T-cell (primary cell): ENCODE measurements around the gene AEN. TPM values are rescaled to one million over a fixed set of nuclear protein-coding genes. Genes with fewer than 3 reads are reported as not detected.

Source experiments
- ATAC-seq, 4 experiments: fragments of 200-7000 bp in 3 of 4; fragments of 150-1000 bp in 1 of 4; cut with Tn5 transposase; replicated peaks in 1 of 4; 1 replicate in 3 of 4; 2 replicates in 1 of 4; pipeline ENCODE4 v1.10.0; 2021; ENCODE audit warnings: moderate library complexity in 3 of 4, mild to moderate bottlenecking in 2 of 4, moderate number of reproducible peaks in 1 of 4
- CTCF ChIA-PET, 2 donors: fragments of 300-600 bp; sonication (Branson Sonifier 250); formaldehyde crosslinking; loops; one replicate each; lab custom pipeline; 2022; ENCODE audit warnings: antibody characterized with exemption in 2 of 2; lab: Charles Lee
- POLR2A ChIA-PET, 2 donors: fragments of 300-600 bp; sonication (Branson Sonifier 250); formaldehyde crosslinking; loops; one replicate each; lab custom pipeline; 2022; ENCODE audit warnings: antibody characterized with exemption in 2 of 2; lab: Charles Lee
- DNase-seq, 35 experiments: peaks; one replicate each; pipeline versions ENCODE4 v3.0.0 to v3.0.0-alpha.2; 2013 to 2023
- H3K27ac ChIP-seq: one replicate; pipeline ENCODE4 v1.5.1; 2013; ENCODE audit warnings: low read length
- H3K27me3 ChIP-seq, 2 experiments: replicated peaks in 1 of 2; 1 replicate in 1 of 2; 2 replicates in 1 of 2; pipeline versions ENCODE4 v1.6.1 to v1.7.0; 2013; ENCODE audit warnings: low read length in 1 of 2, mixed read lengths in 1 of 2; ENCODE audit not compliant: control insufficient read depth in 2 of 2, insufficient read depth in 2 of 2; ENCODE audit errors: extremely low read depth in 1 of 2
- H3K36me3 ChIP-seq, 2 donors: 1 replicate in 1 of 2; 2 replicates in 1 of 2; pipeline versions ENCODE4 v1.6.1 to v1.7.0; 2013; ENCODE audit warnings: low read length in 1 of 2; ENCODE audit not compliant: control insufficient read depth in 2 of 2, insufficient read depth in 1 of 2; ENCODE audit errors: extremely low read depth in 1 of 2
- H3K4me1 ChIP-seq, 2 experiments: 1 replicate in 1 of 2; 2 replicates in 1 of 2; pipeline versions ENCODE4 v1.6.1 to v1.7.0; 2013; ENCODE audit warnings: low read length in 2 of 2, mixed read lengths in 1 of 2; ENCODE audit not compliant: insufficient read depth in 2 of 2, control insufficient read depth in 1 of 2; ENCODE audit errors: extremely low read depth in 1 of 2
- H3K4me3 ChIP-seq, 2 donors: 1 replicate in 1 of 2; 2 replicates in 1 of 2; pipeline versions ENCODE4 v1.5.1 to v1.7.0; 2013; ENCODE audit warnings: mild to moderate bottlenecking in 2 of 2, low read length in 1 of 2, moderate library complexity in 1 of 2; ENCODE audit not compliant: control insufficient read depth in 1 of 2; ENCODE audit errors: extremely low read depth in 1 of 2
- H3K9me3 ChIP-seq: 2 replicates; pipeline ENCODE4 v1.7.0; 2013
- H3K27ac Mint-ChIP-seq, 2 donors: one replicate each; pipeline ENCODE4 v1.8.0; 2020 to 2021; ENCODE audit warnings: mild to moderate bottlenecking in 2 of 2, mixed read lengths in 2 of 2
- H3K27me3 Mint-ChIP-seq, 2 donors: one replicate each; pipeline ENCODE4 v1.8.0; 2021 to 2022; ENCODE audit warnings: mixed read lengths in 2 of 2
- H3K36me3 Mint-ChIP-seq: one replicate; pipeline ENCODE4 v1.8.0; 2021; ENCODE audit warnings: mixed read lengths
- H3K4me1 Mint-ChIP-seq, 3 donors: one replicate each; pipeline ENCODE4 v1.8.0; 2020 to 2022; ENCODE audit warnings: mixed read lengths in 3 of 3, mild to moderate bottlenecking in 1 of 3
- H3K4me3 Mint-ChIP-seq, 3 donors: one replicate each; pipeline ENCODE4 v1.8.0; 2020 to 2022; ENCODE audit warnings: mild to moderate bottlenecking in 3 of 3, mixed read lengths in 3 of 3, moderate library complexity in 3 of 3
- H3K9me3 Mint-ChIP-seq, 3 donors: one replicate each; pipeline ENCODE4 v1.8.0; 2020 to 2022; ENCODE audit warnings: mixed read lengths in 3 of 3
- WGBS: methylation state at CpG from one replicate; pipeline ENCODE4 v1.1.5; 2013; ENCODE audit warnings: missing lambda C conversion rate; ENCODE audit not compliant: insufficient coverage; 5-methylcytosine and 5-hydroxymethylcytosine counted together
- total RNA-seq, 35 experiments: library from RNA in 6 of 35; stranded (reverse) in 6 of 35; fragments of 120-200 nt in 1 of 35; gene quantifications; one replicate each; pipeline versions ENCODE4 v1.2.1 to v1.2.4 and lab custom pipeline; 2013 to 2026

AEN gene
- total RNA-seq, 5 donors from 2014 or later (not counting 1 experiment from before 2014, with no cell fraction given), result 31.1 to 69.2 (median 51.5) TPM

- H3K27ac Mint-ChIP-seq, result peak overlapping the region; percentile 86 to 99
- WGBS, result 95% methylated on average over 5 of the region's 9 CpGs
- ChIA-PET CTCF (interaction anchor here in 1 of 2 donors (1.3 kb wide), 1 partner anchor 12 kb away, joined by 3 read pairs; no protein-coding TSS in a partner anchor), POLR2A (no interaction called here)
- Histone ChIP-seq H3K27ac (peak overlapping the region; percentile 91), H3K4me1 (peaks cover 77 to 98% of the 10 kb centered on the region in 2 experiments), H3K4me3 (no peak overlapping the region), H3K27me3 (no peaks in the 10 kb centered on the region), H3K36me3 (peaks cover 6 to 40% of the 10 kb centered on the region in 2 donors), H3K9me3 (no peaks in the 10 kb centered on the region)
- no peaks in the 10 kb centered on the region for H3K27me3 Mint-ChIP-seq
- peaks cover 81 to 92% (median 90%) of the 10 kb centered on the region in 3 donors for H3K4me1 Mint-ChIP-seq
- no peaks in the 10 kb centered on the region for H3K9me3 Mint-ChIP-seq
- peak overlapping the region in 1 of 3 donors; percentile 55 for H3K4me3 Mint-ChIP-seq
- ATAC-seq, result no peak
- H3K36me3 Mint-ChIP-seq, result peaks cover 43% of the 10 kb centered on the region
- peak in 3 of 35 experiments; percentile 2 to 12 (median 11) for DNase-seq
Measured at GRCh38 chr15:88651971-88652370, 30.8 kb downstream of the AEN start.

GRCh38 chr15:88652456-88653199, 31.5 kb downstream of the AEN start:
- CTCF ChIA-PET, result interaction anchor here (1.0 to 1.3 kb wide), 3 partner anchors 11 to 28 kb away, joined by 3 read pairs; partner anchors contain the start of gene ISG20 (in 1 of the 2)
- no peaks in the 10 kb centered on the region for H3K27me3 ChIP-seq
- DNase-seq (peak in 4 of 35 experiments; percentile 2 to 11 (median 8)), ATAC-seq (no peak)
- peak overlapping the region in 1 of 3 donors; percentile 59 for H3K4me3 Mint-ChIP-seq
- H3K4me1 ChIP-seq, result peaks cover 77 to 98% of the 10 kb centered on the region in 2 experiments
- H3K27me3 Mint-ChIP-seq, result no peaks in the 10 kb centered on the region
- peaks cover 2 to 35% of the 10 kb centered on the region in 2 donors for H3K36me3 ChIP-seq
- POLR2A ChIA-PET, result interaction anchor here in 1 of 2 donors (1.2 kb wide), 1 partner anchor 14 kb away, joined by 3 read pairs; the partner anchor contains the start of gene ISG20
- 79% methylated on average over 2 of the region's 8 CpGs for WGBS
- peaks cover 39% of the 10 kb centered on the region for H3K36me3 Mint-ChIP-seq
- H3K4me3 ChIP-seq, result no peak overlapping the region
- peak overlapping the region; percentile 56 for H3K27ac ChIP-seq
- no peaks in the 10 kb centered on the region for H3K9me3 ChIP-seq
- no peaks in the 10 kb centered on the region for H3K9me3 Mint-ChIP-seq
- H3K4me1 Mint-ChIP-seq, result peaks cover 81 to 92% (median 90%) of the 10 kb centered on the region in 3 donors
- peak overlapping the region; percentile 90 to 93 for H3K27ac Mint-ChIP-seq

GRCh38 chr15:88653200-88654064, 32.3 kb downstream of the AEN start:
- H3K36me3 ChIP-seq, result peaks cover 2 to 30% of the 10 kb centered on the region in 2 donors
- H3K9me3 ChIP-seq, result no peaks in the 10 kb centered on the region
- ChIA-PET POLR2A (interaction anchor here in 1 of 2 donors (1.2 kb wide), 1 partner anchor 15 kb away, joined by 3 read pairs; the partner anchor contains the start of gene ISG20), CTCF (interaction anchor here (1.0 to 1.1 kb wide), 2 partner anchors 15 to 29 kb away, joined by 3 read pairs; partner anchors contain the start of gene ISG20 (in 1 of the 2))
- ATAC-seq (no peak), DNase-seq (peak in 1 of 35 experiments; percentile 1)
- peak overlapping the region in 1 of 3 donors; percentile 59 for H3K4me3 Mint-ChIP-seq
- no peaks in the 10 kb centered on the region for H3K9me3 Mint-ChIP-seq
- no peak overlapping the region for H3K4me3 ChIP-seq
- peak overlapping the region; percentile 56 for H3K27ac ChIP-seq
- H3K4me1 ChIP-seq, result peaks cover 73 to 98% of the 10 kb centered on the region in 2 experiments
- H3K27me3 ChIP-seq, result no peaks in the 10 kb centered on the region
- H3K36me3 Mint-ChIP-seq, result peaks cover 33% of the 10 kb centered on the region
- peak overlapping the region; percentile 90 to 93 for H3K27ac Mint-ChIP-seq
- H3K4me1 Mint-ChIP-seq, result peaks cover 81 to 91% (median 90%) of the 10 kb centered on the region in 3 donors
- 95% methylated on average over 9 of the region's 13 CpGs for WGBS
- H3K27me3 Mint-ChIP-seq, result no peaks in the 10 kb centered on the region

- Histone ChIP-seq H3K4me1 (peaks cover 65 to 98% of the 10 kb centered on the region in 2 experiments), H3K27ac (peak overlapping the region; percentile 25), H3K36me3 (peaks cover 2 to 23% of the 10 kb centered on the region in 2 donors), H3K9me3 (no peaks in the 10 kb centered on the region), H3K27me3 (no peaks in the 10 kb centered on the region), H3K4me3 (no peak overlapping the region)
- Mint-ChIP-seq H3K36me3 (peaks cover 23% of the 10 kb centered on the region), H3K4me3 (peak overlapping the region in 1 of 3 donors; percentile 76), H3K27me3 (no peaks in the 10 kb centered on the region), H3K27ac (peak overlapping the region; percentile 87 to 91), H3K9me3 (no peaks in the 10 kb centered on the region), H3K4me1 (peaks cover 78 to 91% (median 90%) of the 10 kb centered on the region in 3 donors)
- 96% methylated on average over 12 of the region's 18 CpGs for WGBS
- POLR2A ChIA-PET, result no interaction called here
- CTCF ChIA-PET, result interaction anchor here in 1 of 2 donors (1.8 kb wide), 1 partner anchor 30 kb away, joined by 7 read pairs; no protein-coding TSS in a partner anchor
- DNase-seq (no peak), ATAC-seq (no peak)
Measured at GRCh38 chr15:88654430-88655102, 33.4 kb downstream of the AEN start.

- Mint-ChIP-seq H3K27ac (peak overlapping the region; percentile 87 to 91), H3K4me1 (peaks cover 78 to 91% (median 89%) of the 10 kb centered on the region in 3 donors), H3K9me3 (no peaks in the 10 kb centered on the region), H3K4me3 (peak overlapping the region in 1 of 3 donors; percentile 76), H3K36me3 (peaks cover 21% of the 10 kb centered on the region), H3K27me3 (no peaks in the 10 kb centered on the region)
- Histone ChIP-seq H3K4me1 (peaks cover 59 to 96% of the 10 kb centered on the region in 2 experiments), H3K36me3 (peaks cover 0 to 21% of the 10 kb centered on the region in 2 donors), H3K4me3 (no peak overlapping the region), H3K27me3 (no peaks in the 10 kb centered on the region), H3K9me3 (no peaks in the 10 kb centered on the region), H3K27ac (peak overlapping the region; percentile 55)
- 92% methylated on average over 12 of the region's 14 CpGs for WGBS
- ATAC-seq (no peak), DNase-seq (no peak)
- POLR2A ChIA-PET, result interaction anchor here in 1 of 2 donors (0.6 kb wide), 1 partner anchor 185 kb away, joined by 3 read pairs; no protein-coding TSS in a partner anchor
- CTCF ChIA-PET, result interaction anchor here (0.6 to 1.8 kb wide), 4 partner anchors 16 to 141 kb away, joined by 3 to 7 read pairs (median 6); partner anchors contain the start of genes AEN (in 1 of the 2) and ISG20 (in 1 of the 2)
Measured at GRCh38 chr15:88655103-88655553, 34.0 kb downstream of the AEN start.
